Rectal smooth muscle tissue (tissue), 1 donor: Measurements from ENCODE around the gene CHTOP.

ENCODE experiments used
- H3K27ac ChIP-seq: one replicate; pipeline ENCODE4 v1.7.0; 2013; ENCODE audit warnings: low read depth, low read length, inconsistent platforms
- H3K27me3 ChIP-seq: one replicate; pipeline ENCODE4 v1.7.0; 2013; ENCODE audit warnings: low read length; ENCODE audit not compliant: control insufficient read depth, insufficient read depth
- H3K36me3 ChIP-seq: one replicate; pipeline ENCODE4 v1.7.0; 2013; ENCODE audit warnings: low read length; ENCODE audit not compliant: control insufficient read depth, insufficient read depth
- H3K4me1 ChIP-seq: one replicate; pipeline ENCODE4 v1.7.0; 2013; ENCODE audit warnings: low read length; ENCODE audit not compliant: control insufficient read depth, insufficient read depth
- H3K4me3 ChIP-seq: one replicate; pipeline ENCODE4 v1.7.0; 2013; ENCODE audit warnings: low read length
- H3K9ac ChIP-seq: one replicate; pipeline ENCODE4 v1.7.0; 2013; ENCODE audit warnings: low read length

Gene CHTOP

DNA sequence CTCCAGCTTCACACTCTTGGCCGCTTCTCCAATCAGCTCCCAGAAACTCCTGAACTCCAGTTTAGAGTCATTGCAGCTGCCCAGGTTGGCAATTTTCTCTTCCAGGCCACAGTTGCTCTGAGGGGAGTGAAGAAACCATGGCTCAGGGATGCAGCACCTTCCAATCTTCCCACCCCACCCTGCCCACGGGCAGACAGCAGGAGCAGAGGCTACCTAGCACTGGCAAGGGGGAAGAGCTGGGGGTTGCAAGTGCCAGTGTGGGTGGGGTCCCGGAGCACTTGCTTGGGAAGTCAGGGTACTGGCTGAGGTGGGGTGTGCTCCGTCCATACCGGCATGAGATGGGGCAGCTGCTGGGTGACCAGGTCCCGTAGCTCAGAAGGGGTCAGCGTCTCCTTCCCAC lies 19.0 kb upstream of the CHTOP start:
- Histone ChIP-seq H3K36me3 (peaks cover 4% of the 10 kb centered on the region), H3K9ac (no peak overlapping the region), H3K4me1 (peaks cover 13% of the 10 kb centered on the region), H3K27me3 (no peaks in the 10 kb centered on the region), H3K4me3 (no peak overlapping the region), H3K27ac (no peak overlapping the region)

DNA sequence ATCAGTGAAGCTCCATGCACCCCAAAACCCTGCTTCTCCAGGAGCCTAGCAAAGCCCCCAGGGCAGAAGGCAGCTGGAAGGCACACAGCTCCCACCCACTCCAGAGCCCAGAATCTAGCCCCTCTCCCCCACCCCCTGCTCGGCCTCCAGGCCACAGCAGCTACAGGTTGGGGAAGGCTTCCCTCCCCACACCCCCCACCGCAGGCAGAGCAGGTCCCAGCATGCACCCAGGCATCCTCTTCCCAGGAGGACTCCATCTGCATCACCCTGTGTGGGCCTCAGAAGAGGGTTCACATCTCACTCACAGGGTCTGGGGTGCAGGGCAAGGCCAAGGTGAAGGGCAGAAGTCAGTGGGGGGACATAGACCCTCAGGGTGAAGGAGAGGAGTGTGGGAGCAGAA lies 18.5 kb upstream of the CHTOP start:
- H3K27ac ChIP-seq: no peak overlapping the region
- peaks cover 9% of the 10 kb centered on the region for H3K4me1 ChIP-seq
- H3K4me3 ChIP-seq: peak overlapping the region; percentile 51
- no peaks in the 10 kb centered on the region for H3K27me3 ChIP-seq
- H3K9ac ChIP-seq: no peak overlapping the region
- peaks cover 4% of the 10 kb centered on the region for H3K36me3 ChIP-seq

DNA sequence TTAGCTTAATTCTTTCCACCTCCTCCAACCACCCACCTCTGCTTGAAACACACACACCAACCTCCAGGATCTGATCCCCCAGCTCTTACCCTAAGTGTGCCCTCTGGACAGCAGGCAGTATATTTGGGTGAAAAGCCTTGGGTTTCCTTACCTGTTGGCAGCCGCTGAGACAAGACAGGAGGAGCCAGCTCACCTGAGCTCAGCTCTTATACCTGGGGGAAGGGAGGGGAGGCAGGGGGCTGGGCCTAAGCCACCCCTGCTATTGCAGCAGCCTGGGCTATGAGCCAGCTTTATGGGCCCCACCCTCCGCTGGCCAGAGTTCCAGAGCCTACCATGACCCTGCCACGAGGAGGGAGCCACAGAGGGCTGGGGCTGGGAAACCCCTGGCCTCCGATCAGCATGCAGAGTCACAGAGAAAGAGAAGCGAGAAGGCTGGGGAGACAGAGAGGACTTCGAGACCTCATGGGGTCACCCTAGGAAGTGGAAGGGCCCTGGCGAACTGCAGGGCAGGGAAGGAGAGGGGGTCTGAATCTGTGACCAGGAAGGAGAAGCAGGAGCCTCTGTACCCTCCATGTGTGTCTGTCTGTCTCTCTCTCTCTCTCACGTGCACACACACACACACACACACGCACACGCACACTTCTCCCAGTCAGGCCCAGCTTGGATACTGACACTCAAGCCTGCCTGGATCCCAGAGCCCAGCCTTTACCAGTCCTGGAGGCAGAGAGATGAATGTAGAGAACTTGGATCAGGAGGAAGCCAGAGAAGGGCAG lies 17.5 kb upstream of the CHTOP start, which contains the start of gene S100A14:
TSS of gene S100A14 (minus strand) at position 182 of the 773 bp plus-strand sequence. CDS start 467 bp downstream, outside the sequence.
- Histone ChIP-seq H3K4me1 (peaks cover 6% of the 10 kb centered on the region), H3K27me3 (no peaks in the 10 kb centered on the region), H3K4me3 (peak within 1 kb of the TSS; percentile 51), H3K27ac (no peak within 1 kb of the TSS), H3K36me3 (peaks cover 4% of the 10 kb centered on the region), H3K9ac (no peak within 1 kb of the TSS)

DNA sequence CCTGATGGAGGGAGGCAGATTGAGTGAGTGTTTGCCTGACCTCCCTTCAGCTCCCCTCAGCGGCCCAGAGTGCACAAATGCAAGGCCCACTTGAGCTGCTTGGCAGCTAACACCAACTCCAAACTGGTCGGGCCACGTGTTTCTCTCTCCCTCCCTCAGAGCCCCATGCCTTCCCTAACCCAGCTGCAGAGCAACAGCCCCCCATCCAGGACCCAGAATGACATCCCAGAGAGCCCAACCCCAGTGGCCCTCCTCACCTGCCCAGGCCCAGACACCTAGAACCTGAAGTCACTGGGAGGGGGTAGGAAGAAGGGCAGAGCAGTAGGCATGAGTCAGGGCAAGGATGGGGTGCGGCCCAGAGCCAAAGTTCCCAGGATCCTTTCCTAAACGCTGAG lies 17.0 kb upstream of the CHTOP start:
- H3K4me3 ChIP-seq: no peak overlapping the region

DNA sequence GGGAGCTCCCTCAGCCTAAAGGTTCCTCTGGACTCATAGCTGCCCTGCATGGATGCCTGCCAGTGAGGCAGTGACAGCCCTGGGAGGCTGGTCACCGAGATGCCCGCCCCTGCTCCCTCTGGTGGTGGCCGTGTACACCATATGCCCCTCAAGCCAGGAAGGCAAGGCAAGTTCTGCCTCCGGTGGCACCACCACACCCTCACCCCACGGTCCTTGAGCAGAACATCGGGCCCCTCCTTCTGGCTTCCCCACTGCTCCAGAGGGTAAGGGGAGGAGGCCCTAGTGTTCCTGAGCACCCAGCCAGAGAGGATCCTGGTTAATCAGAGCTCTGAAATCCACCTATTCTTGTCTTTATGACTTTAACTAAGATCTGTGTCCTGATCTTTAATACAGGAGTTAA lies 16.2 kb upstream of the CHTOP start:
- peaks cover 2% of the 10 kb centered on the region for H3K4me1 ChIP-seq
- H3K27me3 ChIP-seq: no peaks in the 10 kb centered on the region
- H3K36me3 ChIP-seq: peaks cover 4% of the 10 kb centered on the region
- H3K4me3 ChIP-seq: no peak overlapping the region
- H3K9ac ChIP-seq: no peak overlapping the region
- H3K27ac ChIP-seq: no peak overlapping the region

More for the DNA sequence above, 17.0 kb upstream of the CHTOP start:
- no peak overlapping the region for H3K27ac ChIP-seq
- no peak overlapping the region for H3K9ac ChIP-seq
- H3K4me1 ChIP-seq: peaks cover 2% of the 10 kb centered on the region
- H3K36me3 ChIP-seq: peaks cover 4% of the 10 kb centered on the region
- H3K27me3 ChIP-seq: no peaks in the 10 kb centered on the region

DNA sequence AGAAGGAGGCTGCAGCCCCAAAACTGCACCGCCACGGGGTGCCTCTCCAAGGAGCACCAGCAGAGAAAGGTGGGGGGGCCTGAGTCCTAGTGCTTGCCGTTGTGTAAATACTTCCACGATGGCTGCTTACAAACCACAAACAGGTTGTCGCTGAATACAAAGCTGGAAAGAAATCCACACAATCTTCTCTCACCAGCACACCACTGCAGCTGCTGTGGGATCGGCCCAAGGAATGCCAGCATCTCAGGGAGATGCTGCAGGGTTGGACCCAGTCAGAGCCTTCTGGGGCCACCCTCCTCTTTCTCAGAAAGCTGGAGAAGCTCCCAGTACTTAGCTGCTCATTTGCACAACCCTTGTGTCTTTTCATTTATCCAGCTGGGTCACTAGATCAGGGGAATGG lies 14.7 kb upstream of the CHTOP start:
- H3K4me1 ChIP-seq: peaks cover 1% of the 10 kb centered on the region
- no peak overlapping the region for H3K9ac ChIP-seq
- no peaks in the 10 kb centered on the region for H3K27me3 ChIP-seq
- H3K27ac ChIP-seq: no peak overlapping the region
- H3K4me3 ChIP-seq: no peak overlapping the region
- peaks cover 4% of the 10 kb centered on the region for H3K36me3 ChIP-seq

DNA sequence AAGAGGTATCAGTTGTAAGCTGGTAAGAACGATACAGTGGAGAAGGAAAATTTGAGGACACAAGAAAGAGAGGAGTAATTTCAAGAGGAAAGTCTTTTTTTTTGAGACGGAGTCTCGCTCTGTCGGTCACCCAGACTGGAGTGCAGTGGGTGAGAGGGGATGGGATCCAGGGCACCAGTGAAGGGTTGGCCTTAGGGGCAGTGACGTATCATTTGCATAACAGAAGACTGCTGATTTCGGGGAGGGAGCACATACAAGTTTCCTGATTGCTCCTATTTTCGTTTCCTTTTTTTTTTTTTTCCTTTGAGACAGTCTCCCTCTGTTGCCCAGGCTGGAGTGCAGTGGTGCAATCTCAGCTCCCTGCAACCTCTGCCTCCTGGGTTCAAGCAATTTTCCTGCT lies 10.8 kb upstream of the CHTOP start:
- Histone ChIP-seq H3K27ac (no peak overlapping the region), H3K9ac (no peak overlapping the region), H3K4me3 (no peak overlapping the region), H3K4me1 (peaks cover 20% of the 10 kb centered on the region), H3K36me3 (peaks cover 4% of the 10 kb centered on the region), H3K27me3 (no peaks in the 10 kb centered on the region)

DNA sequence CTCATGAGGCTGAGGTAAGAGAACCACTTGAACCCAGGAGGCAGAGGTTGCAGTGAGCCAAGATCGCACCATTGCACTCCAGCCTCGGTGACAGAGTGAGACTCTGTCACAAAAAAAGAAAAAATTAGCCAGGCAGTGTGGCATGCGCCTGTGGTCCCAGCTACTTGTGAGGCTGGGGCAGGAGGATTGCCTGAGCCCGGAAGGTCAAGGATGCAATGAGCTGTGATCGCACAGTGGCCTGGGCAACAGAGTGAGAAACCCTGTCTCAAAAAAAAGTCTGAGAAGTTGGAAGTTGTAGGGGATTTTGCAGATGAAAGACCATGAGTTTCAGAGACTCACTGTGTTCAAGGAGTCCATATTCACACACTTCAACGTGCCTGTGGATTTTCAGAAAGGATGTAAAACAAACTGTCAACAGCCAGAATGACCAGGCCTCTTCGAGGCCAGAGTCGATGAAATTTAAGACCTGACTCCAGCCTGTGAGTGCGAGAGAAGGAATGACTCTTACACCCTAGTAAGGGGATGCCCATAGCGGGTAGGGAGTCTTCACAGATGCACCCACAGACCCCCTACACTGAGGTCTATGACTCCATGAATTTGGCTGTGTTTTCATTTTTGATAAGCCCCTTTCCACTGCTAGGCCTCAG lies 8.8 kb upstream of the CHTOP start:
- peak overlapping the region; percentile 94 for H3K27ac ChIP-seq
- no peak overlapping the region for H3K9ac ChIP-seq
- H3K4me3 ChIP-seq: peak overlapping the region; percentile 19
- peaks cover 20% of the 10 kb centered on the region for H3K4me1 ChIP-seq
- no peaks in the 10 kb centered on the region for H3K36me3 ChIP-seq
- no peaks in the 10 kb centered on the region for H3K27me3 ChIP-seq

DNA sequence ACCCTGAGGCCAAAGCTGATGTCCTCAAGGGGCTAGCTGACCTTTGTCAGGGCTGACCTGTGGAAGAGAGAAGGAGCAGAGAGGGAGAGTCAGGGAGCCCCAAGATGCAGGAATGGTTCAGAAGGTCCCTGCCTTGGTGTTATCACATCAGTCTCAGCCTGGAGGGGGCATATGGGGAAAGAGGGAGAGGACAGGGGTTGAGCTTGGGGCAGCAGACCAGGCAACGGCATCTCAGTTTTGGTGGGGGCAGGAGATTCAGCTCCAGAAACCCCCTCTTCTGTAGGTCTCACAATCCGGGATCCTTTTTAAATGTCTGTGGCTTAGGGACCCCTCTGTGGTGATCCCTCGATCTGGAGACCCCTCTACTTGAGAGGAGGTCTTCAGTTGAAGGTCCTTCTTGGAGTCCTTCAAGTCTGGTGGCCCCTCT lies 7.4 kb upstream of the CHTOP start:
- no peak overlapping the region for H3K9ac ChIP-seq

DNA sequence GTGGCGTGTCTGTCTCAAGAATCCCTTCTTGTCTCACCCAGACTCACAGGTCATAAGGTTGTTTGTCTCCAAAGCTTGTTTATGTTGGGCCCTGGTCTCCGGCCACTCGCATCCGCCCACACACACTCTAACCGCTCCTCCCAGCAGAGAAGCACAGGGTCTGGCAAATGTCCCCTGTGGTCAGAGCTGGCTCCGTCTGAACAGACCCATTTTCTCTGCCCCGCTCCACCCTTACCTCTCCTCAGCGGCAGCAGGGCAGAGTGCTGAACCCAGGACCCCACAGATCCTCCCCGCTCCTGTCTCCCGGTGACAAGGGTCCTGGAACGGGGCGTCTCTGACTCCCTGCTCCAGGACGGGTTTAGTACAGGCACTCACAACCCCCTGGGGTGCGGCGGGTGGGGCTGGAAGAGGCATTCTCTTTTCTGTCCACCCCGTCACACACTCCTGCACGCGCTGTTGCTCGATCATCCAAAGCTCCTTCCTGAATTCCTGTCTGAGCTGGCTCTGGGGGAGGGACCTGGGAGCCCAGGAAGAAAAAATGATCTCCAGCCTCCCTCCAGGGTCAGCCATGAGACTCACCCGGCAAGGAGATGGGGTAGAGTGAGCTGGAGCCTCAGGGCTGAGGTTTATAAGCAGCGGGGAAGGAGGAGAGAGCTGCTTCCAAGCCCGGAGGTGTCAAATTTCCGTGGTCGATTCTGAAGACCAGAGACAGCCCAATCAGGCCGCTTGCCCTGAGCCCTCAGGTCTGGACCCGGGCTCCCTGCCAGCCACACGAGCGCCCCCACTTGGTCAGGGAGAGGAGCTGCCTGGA lies 6.8 kb upstream of the CHTOP start, which contains the start of gene S100A13:
TSS of gene S100A13 (minus strand) at position 602 of the 811 bp plus-strand sequence. CDS start 1,033 bp downstream, outside the sequence.
- no peaks in the 10 kb centered on the region for H3K36me3 ChIP-seq

More for the DNA sequence above, 7.4 kb upstream of the CHTOP start:
- H3K27ac ChIP-seq: peak overlapping the region; percentile 94
- H3K27me3 ChIP-seq: no peaks in the 10 kb centered on the region
- H3K36me3 ChIP-seq: no peaks in the 10 kb centered on the region
- peak overlapping the region; percentile 78 for H3K4me3 ChIP-seq
- H3K4me1 ChIP-seq: peaks cover 20% of the 10 kb centered on the region

DNA sequence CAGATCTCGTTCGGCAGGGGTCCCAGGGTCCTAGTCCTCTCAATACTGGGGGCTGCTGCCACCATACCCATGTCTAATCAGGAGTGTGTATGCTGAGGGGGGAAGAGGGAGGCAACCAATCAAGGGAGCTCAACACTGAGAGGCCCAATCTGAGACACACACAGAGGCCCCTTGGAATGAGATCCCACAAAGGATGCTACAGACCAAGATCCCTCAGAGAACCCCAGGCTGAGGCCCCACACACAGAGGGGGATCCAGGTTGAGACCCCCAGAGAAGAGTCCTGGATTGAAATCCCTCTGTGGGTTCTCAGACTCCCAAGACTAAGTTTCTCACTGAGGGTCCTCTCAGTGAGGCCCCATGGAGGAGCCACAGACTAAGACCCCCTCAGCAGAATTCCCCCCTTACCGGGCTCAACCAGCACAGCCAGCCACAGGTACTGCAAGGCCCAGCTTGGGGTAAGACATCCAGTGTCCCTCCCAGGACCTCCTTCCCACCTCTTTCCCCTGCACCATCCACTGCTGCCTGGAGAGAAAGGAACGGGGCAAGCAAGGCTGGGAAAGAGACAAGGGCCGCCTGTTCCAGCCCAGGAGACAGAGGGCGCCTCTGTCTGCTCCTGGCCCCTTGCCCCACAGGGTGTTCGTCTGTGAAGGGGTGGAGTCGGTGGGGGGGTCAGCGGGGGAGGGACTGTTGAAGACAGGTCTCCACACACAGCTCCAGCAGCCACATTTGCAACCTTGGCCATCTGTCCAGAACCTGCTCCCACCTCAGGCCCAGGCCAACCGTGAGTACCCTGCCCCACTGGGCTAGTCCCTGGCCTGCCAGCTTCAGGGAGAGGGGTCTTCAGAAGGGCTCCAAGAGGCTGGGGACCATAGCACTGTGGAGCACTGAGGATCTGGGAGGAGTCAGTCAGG lies 5.9 kb upstream of the CHTOP start, which contains the start of gene S100A1:
TSS of gene S100A1 (plus strand) at position 720 of the 912 bp plus-strand sequence. CDS start 2,088 bp downstream, outside the sequence.
- Histone ChIP-seq H3K9ac (peak within 1 kb of the TSS; percentile 64), H3K4me3 (peak within 1 kb of the TSS; percentile 78), H3K27ac (peak within 1 kb of the TSS; percentile 94), H3K4me1 (peaks cover 20% of the 10 kb centered on the region), H3K36me3 (no peaks in the 10 kb centered on the region), H3K27me3 (no peaks in the 10 kb centered on the region)

More for the DNA sequence above, 6.8 kb upstream of the CHTOP start, which contains the start of gene S100A13:
- H3K4me3 ChIP-seq: peak within 1 kb of the TSS; percentile 78
- peak within 1 kb of the TSS; percentile 94 for H3K27ac ChIP-seq
- H3K27me3 ChIP-seq: no peaks in the 10 kb centered on the region
- peaks cover 20% of the 10 kb centered on the region for H3K4me1 ChIP-seq
- H3K9ac ChIP-seq: peak within 1 kb of the TSS; percentile 64
